ENCODE measurements around the gene ATXN1.

The ATXN1 gene

GRCh38 chr6:16761471-16762267 lies 409 bp upstream of the ATXN1 start:
- peak; percentile 85 for DNase-seq

GRCh38 chr6:16759646-16760515 lies 1.4 kb downstream of the ATXN1 start:
- peak; percentile 78 for DNase-seq

- DNase-seq = no peak
Observed at GRCh38 chr6:16759181-16759645, 2.0 kb downstream of the ATXN1 start.

- no peak for DNase-seq
Observed at GRCh38 chr6:16758163-16758975, 2.9 kb downstream of the ATXN1 start.

GRCh38 chr6:16757332-16757731 lies 3.9 kb downstream of the ATXN1 start:
- no peak for DNase-seq

GRCh38 chr6:16756660-16757255 lies 4.5 kb downstream of the ATXN1 start:
- DNase-seq = no peak

GRCh38 chr6:16755544-16755943 lies 5.7 kb downstream of the ATXN1 start:
- no peak for DNase-seq

GRCh38 chr6:16754876-16755275 lies 6.4 kb downstream of the ATXN1 start:
- DNase-seq = no peak

GRCh38 chr6:16754274-16754673 lies 7.0 kb downstream of the ATXN1 start:
- no peak for DNase-seq

- no peak for DNase-seq
Observed at GRCh38 chr6:16753341-16753740, 7.9 kb downstream of the ATXN1 start.

- no peak for DNase-seq
Observed at GRCh38 chr6:16752206-16752866, 8.9 kb downstream of the ATXN1 start.

- DNase-seq = no peak
Observed at GRCh38 chr6:16751251-16751946, 9.9 kb downstream of the ATXN1 start.

- DNase-seq = no peak
Observed at GRCh38 chr6:16750566-16750965, 10.7 kb downstream of the ATXN1 start.

GRCh38 chr6:16749516-16750485 lies 11.5 kb downstream of the ATXN1 start:
- DNase-seq = no peak

- DNase-seq = no peak
Observed at GRCh38 chr6:16748025-16748319, 13.3 kb downstream of the ATXN1 start.

GRCh38 chr6:16747232-16748024 lies 13.8 kb downstream of the ATXN1 start:
- DNase-seq = no peak

- DNase-seq = no peak
Observed at GRCh38 chr6:16746812-16747211, 14.4 kb downstream of the ATXN1 start.

GRCh38 chr6:16746401-16746800 lies 14.9 kb downstream of the ATXN1 start:
- no peak for DNase-seq

- DNase-seq = no peak
Observed at GRCh38 chr6:16743664-16744210, 17.5 kb downstream of the ATXN1 start.
